ENCODE results near the gene ACP3. TPM values are rescaled to one million over a fixed set of nuclear protein-coding genes. Genes with fewer than 3 reads are reported as not detected.

The ACP3 gene, protein sequence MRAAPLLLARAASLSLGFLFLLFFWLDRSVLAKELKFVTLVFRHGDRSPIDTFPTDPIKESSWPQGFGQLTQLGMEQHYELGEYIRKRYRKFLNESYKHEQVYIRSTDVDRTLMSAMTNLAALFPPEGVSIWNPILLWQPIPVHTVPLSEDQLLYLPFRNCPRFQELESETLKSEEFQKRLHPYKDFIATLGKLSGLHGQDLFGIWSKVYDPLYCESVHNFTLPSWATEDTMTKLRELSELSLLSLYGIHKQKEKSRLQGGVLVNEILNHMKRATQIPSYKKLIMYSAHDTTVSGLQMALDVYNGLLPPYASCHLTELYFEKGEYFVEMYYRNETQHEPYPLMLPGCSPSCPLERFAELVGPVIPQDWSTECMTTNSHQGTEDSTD
- total RNA-seq (ENCODE audit: low replicate concordance), result 0.08 and 0.23 TPM in 2 replicates

DNA sequence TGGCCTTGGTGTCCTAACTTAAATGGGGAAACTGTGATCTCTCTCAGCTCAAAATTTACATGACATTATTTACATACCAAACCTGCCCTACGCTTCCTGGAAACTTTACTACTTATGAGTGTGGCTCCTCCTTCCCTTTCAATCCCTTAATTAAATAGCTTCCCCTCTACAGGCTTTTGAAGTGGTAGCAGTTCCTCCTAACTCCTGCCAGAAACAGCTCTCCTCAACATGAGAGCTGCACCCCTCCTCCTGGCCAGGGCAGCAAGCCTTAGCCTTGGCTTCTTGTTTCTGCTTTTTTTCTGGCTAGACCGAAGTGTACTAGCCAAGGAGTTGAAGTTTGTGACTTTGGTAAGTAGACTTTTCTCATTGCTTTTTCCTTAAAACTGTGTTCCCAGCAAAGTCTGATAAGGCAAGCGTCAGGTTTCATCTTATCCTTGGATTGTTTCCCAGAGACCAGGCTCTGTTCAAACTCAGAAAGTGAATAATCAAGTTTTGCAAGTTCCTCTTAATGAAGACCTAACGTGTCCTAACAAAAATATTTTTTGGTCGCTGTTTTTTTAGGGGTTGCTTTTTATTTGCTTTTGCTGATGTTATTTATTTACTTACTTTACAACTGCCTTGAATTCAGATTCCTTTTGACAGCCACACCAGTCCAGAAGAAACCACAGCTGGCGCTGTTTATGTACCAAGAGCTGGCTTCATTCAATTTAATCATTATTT, at the start of gene ACP3:
TSS of gene ACP3 (plus strand) at position 179 of the 720 bp plus-strand sequence. CDS start at position 229, 50 bp downstream.

Other genes starting within 250 kb of the ACP3 start
- 38.0 and 49.0 TPM in 2 replicates for gene DNAJC13, start 100.1 kb downstream of the ACP3 start, total RNA-seq (ENCODE audit: low replicate concordance)